HepG2 (cell line): ENCODE results near the gene CACNA1C. TPM values are rescaled to one million over a fixed set of nuclear protein-coding genes. Genes with fewer than 3 reads are reported as not detected.

Experiments
- ATAC-seq: fragments of 200-7000 bp; cut with Tn5 transposase; 3 replicates; pipeline ENCODE4 v1.9.1; 2020; ENCODE audit warnings: mild to moderate bottlenecking, moderate library complexity
- BruUV-seq: library from RNA; stranded (reverse); fragments of 400-500 nt; replicated peaks from 2 replicates; lab custom pipeline; 2021; lab: Mats Ljungman, UMichigan
- CTCF ChIA-PET: fragments of 300-600 bp; formaldehyde crosslinking; extraction: SDS; loops from one replicate; lab custom pipeline; 2021; ENCODE audit warnings: low total read pairs, inconsistent platforms, low intra/inter-chr PET ratio; lab: Yijun Ruan, JAX
- POLR2A ChIA-PET: fragments of 350-600 bp; sonication (Branson Sonifier 250); formaldehyde crosslinking; loops from one replicate; lab custom pipeline; 2020; ENCODE audit warnings: antibody characterized with exemption, inconsistent platforms; lab: Yijun Ruan, JAX
- DNase-seq: peaks from one replicate; pipeline ENCODE4 v3.0.0-alpha.2; 2015; ENCODE audit warnings: low spot score
- FAIRE-seq: peaks from 3 replicates; lab custom pipeline; 2011; peaks lifted over from hg19 to GRCh38; lab: Jason Lieb, UNC
- H2AFZ ChIP-seq: one replicate; pipeline ENCODE4 v1.6.1; 2011; ENCODE audit warnings: low read length, inconsistent platforms
- H3K27ac ChIP-seq: fragments of 300-600 bp; 3 replicates; pipeline ENCODE4 v1.8.0; 2011; ENCODE audit warnings: mixed run types, mild to moderate bottlenecking, mixed read lengths, low read length, inconsistent platforms; ENCODE audit not compliant: insufficient read depth; ENCODE audit errors: extremely low read length
- H3K27me3 ChIP-seq, 2 experiments: fragments of 200-600 bp in 1 of 2; 2 replicates in 1 of 2; 3 replicates in 1 of 2; pipeline versions ENCODE4 v1.6.0 to v1.8.0; 2011; ENCODE audit warnings: low read length in 2 of 2, mild to moderate bottlenecking in 2 of 2, moderate library complexity in 2 of 2, inconsistent platforms in 1 of 2; ENCODE audit not compliant: insufficient read depth in 2 of 2, control insufficient read depth in 1 of 2
- H3K36me3 ChIP-seq, 2 experiments: fragments of 200-600 bp in 1 of 2; replicated peaks in 1 of 2; 2 replicates in 1 of 2; 3 replicates in 1 of 2; pipeline versions ENCODE4 v1.5.1 to v1.8.0; 2011; ENCODE audit warnings: low read length in 2 of 2, inconsistent platforms in 1 of 2; ENCODE audit not compliant: insufficient read depth in 2 of 2, control insufficient read depth in 1 of 2
- H3K4me1 ChIP-seq: 2 replicates; pipeline ENCODE4 v1.5.1; 2012; ENCODE audit warnings: low read length, inconsistent platforms; ENCODE audit not compliant: insufficient read depth
- H3K4me2 ChIP-seq: 2 replicates; pipeline ENCODE4 v1.6.0; 2011; ENCODE audit warnings: low read depth, low read length, inconsistent platforms
- H3K4me3 ChIP-seq, 3 experiments: fragments of 200-600 bp in 1 of 3; sonication (generic), shearing (Covaris generic) in 1 of 3; replicated peaks in 1 of 3; 2 replicates each; pipeline ENCODE4 v1.5.1; 2011 to 2016; ENCODE audit warnings: low read length in 3 of 3, inconsistent platforms in 2 of 3, low read depth in 2 of 3, mild to moderate bottlenecking in 2 of 3, control low read depth in 1 of 3, mixed read lengths in 1 of 3; ENCODE audit not compliant: insufficient read depth in 1 of 3
- H3K79me2 ChIP-seq: one replicate; pipeline ENCODE4 v1.6.1; 2011; ENCODE audit warnings: low read length, inconsistent platforms; ENCODE audit not compliant: insufficient read depth
- H3K9ac ChIP-seq: 2 replicates; pipeline ENCODE4 v1.6.0; 2011; ENCODE audit warnings: mild to moderate bottlenecking, low read depth, low read length, inconsistent platforms; ENCODE audit not compliant: insufficient read depth
- H3K9me3 ChIP-seq: 2 replicates; pipeline ENCODE4 v1.5.1; 2012; ENCODE audit warnings: mild to moderate bottlenecking, low read length
- H4K20me1 ChIP-seq: 2 replicates; pipeline ENCODE4 v1.6.0; 2011; ENCODE audit warnings: inconsistent platforms, mild to moderate bottlenecking, low read length, moderate library complexity; ENCODE audit not compliant: insufficient read depth
- FOXC1 ChIP-seq: sonication (generic); formaldehyde crosslinking; IDR thresholded peaks from 2 replicates; pipeline ENCODE4 v1.8.0; 2022; ENCODE audit warnings: mild to moderate bottlenecking, missing genetic modification reagents, borderline replicate concordance
- KIAA2018 ChIP-seq: sonication (generic); formaldehyde crosslinking; IDR thresholded peaks from 2 replicates; pipeline ENCODE4 v1.5.0; 2020; ENCODE audit warnings: mild to moderate bottlenecking, missing genetic modification reagents, borderline replicate concordance
- NFKB2 ChIP-seq: sonication (generic); formaldehyde crosslinking; IDR thresholded peaks from 2 replicates; pipeline ENCODE4 v1.4.0; 2020; ENCODE audit warnings: missing genetic modification reagents, borderline replicate concordance
- RAD21 ChIP-seq: fragments of 450-650 bp; formaldehyde crosslinking; IDR thresholded peaks from 2 replicates; pipeline ENCODE4 v1.5.0; 2020; ENCODE audit warnings: mild to moderate bottlenecking
- SIN3B ChIP-seq: fragments of 150-350 bp; IDR thresholded peaks from 2 replicates; pipeline ENCODE4 v1.6.1; 2014; ENCODE audit warnings: low read length
- SMAD3 ChIP-seq: sonication (generic); formaldehyde crosslinking; IDR thresholded peaks from 2 replicates; pipeline ENCODE4 v1.4.0; 2020; ENCODE audit warnings: missing genetic modification reagents
- SOX5 ChIP-seq: IDR thresholded peaks from 2 replicates; pipeline ENCODE4 v1.6.1; 2016; ENCODE audit warnings: borderline replicate concordance
- SOX6 ChIP-seq, 2 experiments: fragments of 450-650 bp in 1 of 2; sonication (generic) in 1 of 2; formaldehyde crosslinking in 1 of 2; IDR thresholded peaks; 2 replicates each; pipeline versions ENCODE4 v1.4.0 to v1.6.1; 2017 to 2020; ENCODE audit warnings: antibody characterized with exemption in 1 of 2, mild to moderate bottlenecking in 1 of 2, missing genetic modification reagents in 1 of 2
- YEATS2 ChIP-seq: sonication (generic); formaldehyde crosslinking; IDR thresholded peaks from 2 replicates; pipeline ENCODE4 v1.4.0; 2020; ENCODE audit warnings: missing genetic modification reagents, borderline replicate concordance
- ZNF414 ChIP-seq: sonication (generic); formaldehyde crosslinking; IDR thresholded peaks from 2 replicates; pipeline ENCODE4 v1.5.0; 2020; ENCODE audit warnings: missing genetic modification reagents
- ZNF441 ChIP-seq: sonication (generic); formaldehyde crosslinking; IDR thresholded peaks from 2 replicates; pipeline ENCODE4 v1.7.0; 2021; ENCODE audit warnings: missing genetic modification reagents, borderline replicate concordance
- WGBS: methylation state at CpG from one replicate; pipeline ENCODE4 v1.1.6; 2017; ENCODE audit warnings: low lambda C conversion rate; 5-methylcytosine and 5-hydroxymethylcytosine counted together
- in situ Hi-C: cut with HindIII; loops from 2 replicates; pipeline ENCODE4 v1.10.0; 2017; ENCODE audit warnings: low pct_unique_long_range_greater_than_20kb; ENCODE audit not compliant: extremely low pct_ligation_motif_present
- intact Hi-C: fragments of 100-400 bp; cut with micrococcal nuclease; formaldehyde crosslinking; loops from one replicate; pipeline ENCODE4 v1.10.0; 2022; ENCODE audit not compliant: unreplicated experiment
- polyA plus RNA-seq, 8 experiments: library from polyadenylated mRNA; depleted of rRNA in 3 of 8; stranded (reverse) in 7 of 8; unstranded in 1 of 8; fragments of >200 nt; fragmentation: Illumina TruSeq in 4 of 8; extraction: Trizol in 4 of 8; gene quantifications; 2 replicates each; pipeline versions ENCODE4 v1.2.1 to v1.2.3, GENCODE V29; 2011 to 2016; ENCODE audit warnings: low read depth in 4 of 8, missing spikeins in 1 of 8, mixed read lengths in 1 of 8; ENCODE audit not compliant: insufficient read depth in 1 of 8
- total RNA-seq, 5 experiments: library from RNA; depleted of rRNA; stranded (reverse); fragments of >200 nt; fragmentation: Illumina TruSeq; extraction: Trizol; gene quantifications; 2 replicates each; pipeline ENCODE4 v1.2.3, GENCODE V29; 2016; ENCODE audit warnings: low read depth in 1 of 5

CACNA1C gene
- total and polyA plus RNA-seq, 2 of the 13 experiments (the other 11 are each of a cell fraction or from before 2014, with no cell fraction given), result not detected

- TF ChIP-seq KIAA2018 (no peak), SOX5 (CRISPR knock-in tag) (no peak)
- TF ChIP-seq, all 625 proteins: peak for 0
Observed at GRCh38 chr12:2039034-2039433, 13.8 kb upstream of the CACNA1C start (continued).

GRCh38 chr12:2043054-2043453, 9.7 kb upstream of the CACNA1C start:
- no peaks in the 10 kb centered on the region for H3K36me3 ChIP-seq
- POLR2A ChIA-PET, result no interaction called here
- no peak overlapping the region for H3K4me3 ChIP-seq
- ATAC-seq, result no peak
- 48% methylated on average over 2 of the region's 2 CpGs for WGBS
- H4K20me1 ChIP-seq, result no peaks in the 10 kb centered on the region
- BruUV-seq, result no TSS peak
- peaks cover 0 to 29% of the 10 kb centered on the region in 2 experiments; a peak in 2 of 5 replicates for H3K27me3 ChIP-seq
- no peak overlapping the region for H3K9ac ChIP-seq
- peaks cover 8% of the 10 kb centered on the region for H3K4me1 ChIP-seq
- H3K9me3 ChIP-seq, result no peaks in the 10 kb centered on the region
- FAIRE-seq, result no peak
- no peak for DNase-seq
- no peak overlapping the region for H3K4me2 ChIP-seq
- no peaks in the 10 kb centered on the region for H3K79me2 ChIP-seq
- in situ Hi-C loops (no loop called here), intact Hi-C loops (no loop called here)
- no peak overlapping the region for H2AFZ ChIP-seq
- CTCF ChIA-PET, result no interaction called here
- TF ChIP-seq FOXC1 (CRISPR knock-in tag), result no peak
- no peak for TF ChIP-seq SIN3B
- no peak for TF ChIP-seq SOX6 (IDR thresholded peaks at IDR 0.05)
- TF ChIP-seq SOX6 (CRISPR knock-in tag; IDR thresholded peaks at IDR 0.05), result no peak
- no peak for TF ChIP-seq ZNF414 (CRISPR knock-in tag)
- no peak for TF ChIP-seq ZNF441 (CRISPR knock-in tag)
- no peak for TF ChIP-seq RAD21 (CRISPR knock-in tag)
- no peak for TF ChIP-seq YEATS2 (CRISPR knock-in tag)
- TF ChIP-seq SMAD3 (CRISPR knock-in tag), result no peak
- no peak for TF ChIP-seq NFKB2 (CRISPR knock-in tag)
- H3K27ac ChIP-seq, result no peak overlapping the region
